IMR-90 (cell line): Measurements from ENCODE around the gene NPAS1. TPM values are rescaled to one million over a fixed set of nuclear protein-coding genes. Genes with fewer than 3 reads are reported as not detected.

ENCODE experiments used
- polyA plus RNA-seq, 3 experiments: library from polyadenylated mRNA; depleted of rRNA; stranded (reverse); fragments of >200 nt; gene quantifications; 2 replicates each; pipeline ENCODE4 v1.2.3, GENCODE V29; 2012; ENCODE audit warnings: low replicate concordance in 1 of 3
- total RNA-seq: library from RNA; depleted of rRNA; stranded (reverse); fragments of >200 nt; gene quantifications from 2 replicates; pipeline ENCODE4 v1.2.3, GENCODE V29; 2012
- TF ChIP-seq, protein P1 (sequence below): fragments of 150-350 bp; IDR thresholded peaks from 2 replicates; pipeline ENCODE4 v1.6.1; 2016; ENCODE audit warnings: low read depth, mild to moderate bottlenecking, low read length, moderate library complexity, borderline replicate concordance

Gene NPAS1
- total and polyA plus RNA-seq, 2 of the 4 experiments (the other 2 are of a cell fraction): 0.36 to 5.7 TPM

DNA sequence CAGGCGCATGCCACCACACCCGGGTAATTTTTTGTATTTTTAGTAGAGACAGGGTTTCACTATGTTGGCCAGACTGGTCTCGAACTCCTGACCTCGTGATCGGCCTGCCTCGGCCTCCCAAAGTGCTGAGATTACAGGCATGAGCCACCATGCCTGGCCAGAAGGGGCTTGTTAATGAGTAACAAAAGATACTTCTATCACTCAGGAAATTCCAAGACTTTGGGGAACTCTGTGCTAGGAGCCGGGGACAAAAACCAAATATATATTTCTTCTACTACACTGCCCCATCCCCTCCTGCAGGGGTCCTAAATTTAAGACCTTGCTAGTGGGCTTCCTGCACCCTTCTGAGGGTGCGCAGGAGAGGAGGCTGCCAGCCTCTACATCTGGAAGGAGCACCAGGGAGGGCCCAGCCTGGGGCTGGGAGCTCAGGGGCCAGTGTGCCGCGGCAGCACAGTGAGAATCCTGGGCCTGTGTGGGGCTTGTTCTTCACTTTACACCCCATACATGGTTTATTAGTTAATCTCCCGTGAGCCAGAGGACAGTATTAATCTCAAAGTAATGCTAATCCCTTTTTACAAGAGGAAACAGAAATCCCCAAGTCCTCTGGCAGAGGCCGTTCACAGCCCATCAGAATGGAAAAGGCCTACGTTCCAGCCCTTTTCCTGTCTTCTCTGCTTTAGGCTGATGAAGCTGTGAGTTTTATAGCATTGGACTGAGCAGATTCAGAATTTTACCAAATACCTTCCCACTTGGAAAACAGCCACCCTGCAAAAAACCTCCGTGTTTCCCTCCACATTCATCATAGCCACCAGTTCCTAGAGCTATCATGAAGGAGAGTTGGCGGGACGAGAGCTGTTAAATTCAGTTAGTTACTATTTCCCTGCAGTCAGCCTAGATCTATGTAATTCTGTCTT is 44.4 kb upstream of the NPAS1 start (continued):
- TF ChIP-seq, protein P1, sequence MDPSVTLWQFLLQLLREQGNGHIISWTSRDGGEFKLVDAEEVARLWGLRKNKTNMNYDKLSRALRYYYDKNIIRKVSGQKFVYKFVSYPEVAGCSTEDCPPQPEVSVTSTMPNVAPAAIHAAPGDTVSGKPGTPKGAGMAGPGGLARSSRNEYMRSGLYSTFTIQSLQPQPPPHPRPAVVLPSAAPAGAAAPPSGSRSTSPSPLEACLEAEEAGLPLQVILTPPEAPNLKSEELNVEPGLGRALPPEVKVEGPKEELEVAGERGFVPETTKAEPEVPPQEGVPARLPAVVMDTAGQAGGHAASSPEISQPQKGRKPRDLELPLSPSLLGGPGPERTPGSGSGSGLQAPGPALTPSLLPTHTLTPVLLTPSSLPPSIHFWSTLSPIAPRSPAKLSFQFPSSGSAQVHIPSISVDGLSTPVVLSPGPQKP: no peak
